A549 (cell line): ENCODE results near the gene CCDC73. TPM values are rescaled to one million over a fixed set of nuclear protein-coding genes. Genes with fewer than 3 reads are reported as not detected.
A peak's percentile ranks its signal among the peaks of the same experiment; 100 is the strongest.

Source experiments
- ATAC-seq, 2 experiments: fragments of 200-7000 bp in 1 of 2; fragments of >200 bp in 1 of 2; cut with Nextera tagmentation in 1 of 2; cut with Tn5 transposase in 1 of 2; 3 replicates each; pipeline versions ENCODE4 v1.8.0 to v1.9.1; 2018 to 2020; ENCODE audit warnings: mild to moderate bottlenecking in 1 of 2, moderate library complexity in 1 of 2
- CTCF ChIA-PET: fragments of 300-600 bp; sonication (Branson Sonifier 250); formaldehyde crosslinking; extraction: SDS; loops from one replicate; lab custom pipeline; 2021; ENCODE audit warnings: antibody characterized with exemption, inconsistent platforms; lab: Yijun Ruan, JAX
- POLR2A ChIA-PET: fragments of 350-600 bp; formaldehyde crosslinking; extraction: SDS; loops from one replicate; lab custom pipeline; 2021; ENCODE audit warnings: antibody characterized with exemption, inconsistent platforms; lab: Yijun Ruan, JAX
- DNase-seq, 2 experiments: peaks; one replicate each; pipeline versions ENCODE4 v3.0.0 to v3.0.0-alpha.2; 2011 to 2016; ENCODE audit warnings: low read depth in 1 of 2, low spot score in 1 of 2
- FAIRE-seq: peaks from 2 replicates; lab custom pipeline; 2011; peaks lifted over from hg19 to GRCh38; lab: Jason Lieb, UNC
- H3K27ac ChIP-seq, 2 experiments: fragments of >200 bp; sonication (Bioruptor Twin); formaldehyde crosslinking; 3 replicates each; pipeline ENCODE4 v1.5.1; 2016 to 2017
- H3K4me1 ChIP-seq: fragments of >200 bp; sonication (Bioruptor Twin); formaldehyde crosslinking; 3 replicates; pipeline ENCODE4 v1.6.1; 2016
- H3K4me2 ChIP-seq: fragments of >200 bp; sonication (Bioruptor Twin); formaldehyde crosslinking; 3 replicates; pipeline ENCODE4 v1.6.1; 2016
- H3K4me3 ChIP-seq: fragments of >200 bp; sonication (Bioruptor Twin); formaldehyde crosslinking; 3 replicates; pipeline ENCODE4 v1.5.1; 2016
- H3K9me3 ChIP-seq: fragments of >200 bp; sonication (Bioruptor Twin); formaldehyde crosslinking; 3 replicates; pipeline ENCODE4 v1.6.1; 2016
- BHLHE40 ChIP-seq: IDR thresholded peaks from 2 replicates; pipeline ENCODE4 v1.6.1; 2012; ENCODE audit warnings: low read depth, low read length, inconsistent platforms
- CHD2 ChIP-seq: fragments of 150-350 bp; IDR thresholded peaks from 2 replicates; pipeline ENCODE4 v1.6.1; 2014; ENCODE audit warnings: low read length; ENCODE audit not compliant: partially characterized antibody
- EHMT2 ChIP-seq: fragments of 200-600 bp; sonication (generic); IDR thresholded peaks from 2 replicates; pipeline ENCODE4 v1.6.1; 2016; ENCODE audit warnings: antibody characterized with exemption, low read depth, mild to moderate bottlenecking, moderate library complexity
- EP300 ChIP-seq, 2 experiments: fragments of >200 bp; sonication (Bioruptor Twin); formaldehyde crosslinking; IDR thresholded peaks; 2 replicates in 1 of 2; 3 replicates in 1 of 2; pipeline ENCODE4 v1.6.1; 2016 to 2017
- FOSL2 ChIP-seq, 2 experiments: fragments of 450-650 bp in 1 of 2; fragments of >200 bp in 1 of 2; sonication (Bioruptor Twin) in 1 of 2; formaldehyde crosslinking; IDR thresholded peaks; 2 replicates each; pipeline versions ENCODE4 v1.5.0 to v1.6.1; 2016 to 2020; ENCODE audit warnings: mild to moderate bottlenecking in 1 of 2, moderate library complexity in 1 of 2
- JUN ChIP-seq, 2 experiments: fragments of >200 bp; sonication (Bioruptor Twin); formaldehyde crosslinking; IDR thresholded peaks; 2 replicates in 1 of 2; 3 replicates in 1 of 2; pipeline ENCODE4 v1.6.1; 2016 to 2017
- KDM1A ChIP-seq: fragments of 200-600 bp; sonication (generic); IDR thresholded peaks from 2 replicates; pipeline ENCODE4 v1.6.1; 2016; ENCODE audit warnings: low read depth, mild to moderate bottlenecking
- MYC ChIP-seq: IDR thresholded peaks from 2 replicates; pipeline ENCODE4 v1.6.1; 2012; ENCODE audit warnings: mild to moderate bottlenecking, inconsistent platforms, low read length, improper control_type of control experiment, borderline replicate concordance
- PHF8 ChIP-seq: fragments of 200-600 bp; sonication (generic); IDR thresholded peaks from 2 replicates; pipeline ENCODE4 v1.6.1; 2016; ENCODE audit warnings: low read depth, mild to moderate bottlenecking, antibody characterized with exemption, moderate library complexity, borderline replicate concordance
- POLR2A ChIP-seq: IDR thresholded peaks from 2 replicates; pipeline ENCODE4 v1.6.1; 2012; ENCODE audit warnings: mild to moderate bottlenecking, low read length
- POLR2AphosphoS2 ChIP-seq: conservative IDR thresholded peaks from 2 replicates; pipeline ENCODE4 v1.6.1; 2012; ENCODE audit warnings: low read length, improper control_type of control experiment, inconsistent platforms
- RCOR1 ChIP-seq: fragments of 150-350 bp; IDR thresholded peaks from 2 replicates; pipeline ENCODE4 v1.6.1; 2014; ENCODE audit warnings: antibody characterized with exemption, low read length, low read depth
- ZC3H11A ChIP-seq: fragments of 450-650 bp; IDR thresholded peaks from 2 replicates; pipeline ENCODE4 v1.6.1; 2014; ENCODE audit warnings: antibody characterized with exemption, mild to moderate bottlenecking
- ZFP36 ChIP-seq: fragments of 450-650 bp; IDR thresholded peaks from 2 replicates; pipeline ENCODE4 v1.6.1; 2014; ENCODE audit warnings: borderline replicate concordance; ENCODE audit not compliant: partially characterized antibody
- WGBS: methylation state at CpG from one replicate; pipeline ENCODE4 v1.1.6; 2017; ENCODE audit errors: missing lambda C conversion rate; 5-methylcytosine and 5-hydroxymethylcytosine counted together
- polyA plus RNA-seq, 4 experiments: library from polyadenylated mRNA; depleted of rRNA in 3 of 4; stranded (reverse); fragments of >200 nt; fragmentation: RNase III in 1 of 4; extraction: RNeasy Plus Mini Kit Qiagen cat#74134 plus additional on column Dnase treatment in 1 of 4; gene quantifications; 2 replicates in 3 of 4; 3 replicates in 1 of 4; pipeline ENCODE4 v1.2.3, GENCODE V29; 2011 to 2017
- TF ChIP-seq, protein P1 (sequence below): fragments of 450-650 bp; IDR thresholded peaks from 2 replicates; pipeline ENCODE4 v1.6.1; 2014; ENCODE audit warnings: antibody characterized with exemption
- TF ChIP-seq, protein P2 (sequence below): fragments of 200-600 bp; sonication (generic); IDR thresholded peaks from 2 replicates; pipeline ENCODE4 v1.6.1; 2016; ENCODE audit warnings: antibody characterized with exemption, mild to moderate bottlenecking, moderate library complexity
- TF ChIP-seq, protein P3 (sequence below): IDR thresholded peaks from 2 replicates; pipeline ENCODE4 v1.6.1; 2012
- TF ChIP-seq, protein P4 (sequence below): fragments of 250-450 bp; sonication (Bioruptor Pico); IDR thresholded peaks from 2 replicates; pipeline ENCODE4 v1.5.0; 2021; ENCODE audit warnings: mild to moderate bottlenecking, moderate library complexity, borderline replicate concordance
- TF ChIP-seq, protein P5 (sequence below): fragments of 250-450 bp; sonication (Bioruptor Pico); IDR thresholded peaks from 2 replicates; pipeline ENCODE4 v1.5.0; 2020; ENCODE audit warnings: low read depth, mild to moderate bottlenecking, moderate library complexity

Gene CCDC73
- polyA plus RNA-seq, 2 of the 4 experiments (the other 2 are of a cell fraction), result 0.03 TPM; not detected in 1

DNA sequence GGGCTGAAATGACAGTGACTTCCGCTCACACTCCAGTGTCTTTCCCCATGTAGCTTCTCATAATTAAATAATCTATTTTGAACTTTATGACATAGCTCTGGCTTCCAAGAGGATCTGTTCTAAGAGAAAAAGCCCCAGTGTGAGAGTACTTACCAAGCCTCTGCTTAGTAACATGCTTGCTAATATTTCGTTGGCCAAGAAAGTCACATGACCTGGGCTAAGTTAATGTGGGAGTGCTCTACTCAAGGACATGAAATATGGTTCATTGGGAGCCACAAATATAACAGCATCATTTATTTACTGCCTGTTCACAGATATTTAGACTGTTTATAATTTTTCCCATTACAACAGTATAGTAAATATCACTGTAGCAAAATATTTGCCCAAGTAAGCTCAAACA, 42.5 kb downstream of the CCDC73 start:
- no peak for ATAC-seq
- TF ChIP-seq, protein P1, sequence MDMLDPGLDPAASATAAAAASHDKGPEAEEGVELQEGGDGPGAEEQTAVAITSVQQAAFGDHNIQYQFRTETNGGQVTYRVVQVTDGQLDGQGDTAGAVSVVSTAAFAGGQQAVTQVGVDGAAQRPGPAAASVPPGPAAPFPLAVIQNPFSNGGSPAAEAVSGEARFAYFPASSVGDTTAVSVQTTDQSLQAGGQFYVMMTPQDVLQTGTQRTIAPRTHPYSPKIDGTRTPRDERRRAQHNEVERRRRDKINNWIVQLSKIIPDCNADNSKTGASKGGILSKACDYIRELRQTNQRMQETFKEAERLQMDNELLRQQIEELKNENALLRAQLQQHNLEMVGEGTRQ, result no peak
- ChIA-PET POLR2A (no interaction called here), CTCF (interaction anchor here (2.3 kb wide), 1 partner anchor 41 kb away, joined by 8 read pairs; no protein-coding TSS in a partner anchor)
- DNase-seq, result no peak
- no peak overlapping the region for H3K27ac ChIP-seq
- no peak for FAIRE-seq
- no peak overlapping the region for H3K4me2 ChIP-seq
- peaks cover 3% of the 10 kb centered on the region; the same call in 1 of the 3 replicates for H3K9me3 ChIP-seq
- H3K4me3 ChIP-seq, result no peak overlapping the region
- 74% methylated on average over 2 of the region's 2 CpGs for WGBS
- no peaks in the 10 kb centered on the region for H3K4me1 ChIP-seq

DNA sequence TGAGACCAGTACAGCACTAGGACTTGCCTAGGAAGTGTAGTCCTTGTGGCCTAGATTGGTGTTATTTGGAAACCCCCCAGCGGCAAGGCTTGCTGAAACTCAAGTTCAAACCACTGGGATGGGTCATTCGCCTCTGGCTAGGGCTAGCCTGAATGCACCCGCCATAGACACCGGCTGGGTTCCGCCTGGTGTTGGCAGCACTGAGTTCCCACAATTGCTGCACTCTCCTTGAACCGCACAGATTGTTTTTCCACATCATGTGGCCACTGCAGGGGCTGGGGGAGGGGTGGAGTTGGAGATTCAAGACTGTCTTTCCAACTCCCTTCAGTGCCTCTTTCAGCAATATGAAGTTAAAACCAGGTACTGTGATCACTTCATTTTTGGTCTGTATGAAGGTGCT, 43.1 kb downstream of the CCDC73 start:
- 86% methylated on average over 6 of the region's 6 CpGs for WGBS
- FAIRE-seq, result no peak
- POLR2A ChIA-PET, result no interaction called here
- Histone ChIP-seq H3K4me2 (no peak overlapping the region), H3K27ac (no peak overlapping the region), H3K4me3 (no peak overlapping the region), H3K9me3 (peaks cover 3% of the 10 kb centered on the region; the same call in 1 of the 3 replicates), H3K4me1 (no peaks in the 10 kb centered on the region)
- CTCF ChIA-PET, result interaction anchor here (2.3 kb wide), 1 partner anchor 41 kb away, joined by 8 read pairs; no protein-coding TSS in a partner anchor
- TF ChIP-seq, protein P2, sequence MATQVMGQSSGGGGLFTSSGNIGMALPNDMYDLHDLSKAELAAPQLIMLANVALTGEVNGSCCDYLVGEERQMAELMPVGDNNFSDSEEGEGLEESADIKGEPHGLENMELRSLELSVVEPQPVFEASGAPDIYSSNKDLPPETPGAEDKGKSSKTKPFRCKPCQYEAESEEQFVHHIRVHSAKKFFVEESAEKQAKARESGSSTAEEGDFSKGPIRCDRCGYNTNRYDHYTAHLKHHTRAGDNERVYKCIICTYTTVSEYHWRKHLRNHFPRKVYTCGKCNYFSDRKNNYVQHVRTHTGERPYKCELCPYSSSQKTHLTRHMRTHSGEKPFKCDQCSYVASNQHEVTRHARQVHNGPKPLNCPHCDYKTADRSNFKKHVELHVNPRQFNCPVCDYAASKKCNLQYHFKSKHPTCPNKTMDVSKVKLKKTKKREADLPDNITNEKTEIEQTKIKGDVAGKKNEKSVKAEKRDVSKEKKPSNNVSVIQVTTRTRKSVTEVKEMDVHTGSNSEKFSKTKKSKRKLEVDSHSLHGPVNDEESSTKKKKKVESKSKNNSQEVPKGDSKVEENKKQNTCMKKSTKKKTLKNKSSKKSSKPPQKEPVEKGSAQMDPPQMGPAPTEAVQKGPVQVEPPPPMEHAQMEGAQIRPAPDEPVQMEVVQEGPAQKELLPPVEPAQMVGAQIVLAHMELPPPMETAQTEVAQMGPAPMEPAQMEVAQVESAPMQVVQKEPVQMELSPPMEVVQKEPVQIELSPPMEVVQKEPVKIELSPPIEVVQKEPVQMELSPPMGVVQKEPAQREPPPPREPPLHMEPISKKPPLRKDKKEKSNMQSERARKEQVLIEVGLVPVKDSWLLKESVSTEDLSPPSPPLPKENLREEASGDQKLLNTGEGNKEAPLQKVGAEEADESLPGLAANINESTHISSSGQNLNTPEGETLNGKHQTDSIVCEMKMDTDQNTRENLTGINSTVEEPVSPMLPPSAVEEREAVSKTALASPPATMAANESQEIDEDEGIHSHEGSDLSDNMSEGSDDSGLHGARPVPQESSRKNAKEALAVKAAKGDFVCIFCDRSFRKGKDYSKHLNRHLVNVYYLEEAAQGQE, result no peak
- TF ChIP-seq, protein P3, sequence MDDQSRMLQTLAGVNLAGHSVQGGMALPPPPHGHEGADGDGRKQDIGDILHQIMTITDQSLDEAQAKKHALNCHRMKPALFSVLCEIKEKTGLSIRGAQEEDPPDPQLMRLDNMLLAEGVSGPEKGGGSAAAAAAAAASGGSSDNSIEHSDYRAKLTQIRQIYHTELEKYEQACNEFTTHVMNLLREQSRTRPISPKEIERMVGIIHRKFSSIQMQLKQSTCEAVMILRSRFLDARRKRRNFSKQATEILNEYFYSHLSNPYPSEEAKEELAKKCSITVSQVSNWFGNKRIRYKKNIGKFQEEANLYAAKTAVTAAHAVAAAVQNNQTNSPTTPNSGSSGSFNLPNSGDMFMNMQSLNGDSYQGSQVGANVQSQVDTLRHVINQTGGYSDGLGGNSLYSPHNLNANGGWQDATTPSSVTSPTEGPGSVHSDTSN, result no peak
- TF ChIP-seq POLR2AphosphoS2 (no peak), ZFP36 (no peak), EP300 (IDR thresholded peaks at IDR 0.05) (no peak), BHLHE40 (no peak), KDM1A (no peak), PHF8 (no peak), ZC3H11A (no peak), FOSL2 (IDR thresholded peaks at IDR 0.05) (no peak), FOSL2 (CRISPR knock-in tag; IDR thresholded peaks at IDR 0.05) (no peak), CHD2 (no peak)
- DNase-seq, result no peak
- no peak for ATAC-seq

DNA sequence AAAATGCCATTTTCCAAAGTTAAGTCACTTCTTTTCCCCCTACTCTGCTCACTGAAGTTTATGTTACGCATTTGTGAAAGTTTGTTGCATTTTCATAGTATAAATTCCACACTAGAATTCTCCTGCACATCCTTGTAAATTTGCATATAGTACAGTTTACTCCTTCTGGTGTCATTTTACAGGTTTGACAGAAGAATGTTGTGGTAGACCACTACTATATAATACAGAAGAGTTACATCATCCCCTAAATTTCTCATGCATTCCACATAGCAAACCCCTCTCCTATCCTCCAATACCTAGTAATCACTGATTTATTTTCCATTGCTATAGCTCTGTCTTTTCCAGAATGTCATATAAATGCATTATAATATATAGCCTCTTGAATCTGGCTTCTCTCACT, 64.5 kb downstream of the CCDC73 start:
- Histone ChIP-seq H3K4me2 (no peak overlapping the region), H3K9me3 (peaks cover 5% of the 10 kb centered on the region; the same call in 2 of the 3 replicates), H3K4me3 (no peak overlapping the region), H3K4me1 (no peaks in the 10 kb centered on the region), H3K27ac (no peak overlapping the region)
- TF ChIP-seq, protein P4, sequence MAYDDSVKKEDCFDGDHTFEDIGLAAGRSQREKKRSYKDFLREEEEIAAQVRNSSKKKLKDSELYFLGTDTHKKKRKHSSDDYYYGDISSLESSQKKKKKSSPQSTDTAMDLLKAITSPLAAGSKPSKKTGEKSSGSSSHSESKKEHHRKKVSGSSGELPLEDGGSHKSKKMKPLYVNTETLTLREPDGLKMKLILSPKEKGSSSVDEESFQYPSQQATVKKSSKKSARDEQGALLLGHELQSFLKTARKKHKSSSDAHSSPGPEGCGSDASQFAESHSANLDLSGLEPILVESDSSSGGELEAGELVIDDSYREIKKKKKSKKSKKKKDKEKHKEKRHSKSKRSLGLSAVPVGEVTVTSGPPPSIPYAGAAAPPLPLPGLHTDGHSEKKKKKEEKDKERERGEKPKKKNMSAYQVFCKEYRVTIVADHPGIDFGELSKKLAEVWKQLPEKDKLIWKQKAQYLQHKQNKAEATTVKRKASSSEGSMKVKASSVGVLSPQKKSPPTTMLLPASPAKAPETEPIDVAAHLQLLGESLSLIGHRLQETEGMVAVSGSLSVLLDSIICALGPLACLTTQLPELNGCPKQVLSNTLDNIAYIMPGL (CRISPR knock-in tag), result no peak
- TF ChIP-seq, protein P3, result no peak
- no peak for TF ChIP-seq POLR2A
- no peak for TF ChIP-seq POLR2AphosphoS2
- TF ChIP-seq MYC, result no peak
- TF ChIP-seq, protein P5, sequence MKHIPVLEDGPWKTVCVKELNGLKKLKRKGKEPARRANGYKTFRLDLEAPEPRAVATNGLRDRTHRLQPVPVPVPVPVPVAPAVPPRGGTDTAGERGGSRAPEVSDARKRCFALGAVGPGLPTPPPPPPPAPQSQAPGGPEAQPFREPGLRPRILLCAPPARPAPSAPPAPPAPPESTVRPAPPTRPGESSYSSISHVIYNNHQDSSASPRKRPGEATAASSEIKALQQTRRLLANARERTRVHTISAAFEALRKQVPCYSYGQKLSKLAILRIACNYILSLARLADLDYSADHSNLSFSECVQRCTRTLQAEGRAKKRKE, result no peak
- TF ChIP-seq RCOR1, result no peak
- TF ChIP-seq PHF8, result no peak
- TF ChIP-seq EHMT2, result no peak
- no peak for TF ChIP-seq JUN (IDR thresholded peaks at IDR 0.05)
- DNase-seq (no peak), ATAC-seq (no peak), FAIRE-seq (peak; percentile 59)
- 75% methylated on average over 1 of the region's 1 CpG for WGBS
- CTCF ChIA-PET, result interaction anchor here (1.5 kb wide), 1 partner anchor 16 kb away, joined by 10 read pairs; no protein-coding TSS in a partner anchor
- POLR2A ChIA-PET, result no interaction called here
